Testis (tissue), 2 donors: ENCODE results near the gene IL36RN.

Source experiments
- CTCF ChIP-seq, 3 experiments: fragments of 450-650 bp in 2 of 3; fragments of 200-600 bp in 1 of 3; sonication (generic) in 1 of 3; IDR thresholded peaks; one replicate each; pipeline ENCODE4 v1.5.1; 2016 to 2019; ENCODE audit warnings: antibody characterized with exemption in 3 of 3, mild to moderate bottlenecking in 2 of 3, moderate library complexity in 1 of 3
- POLR2A ChIP-seq: fragments of 450-650 bp; IDR thresholded peaks from one replicate; pipeline ENCODE4 v1.6.1; 2017; ENCODE audit warnings: antibody characterized with exemption, mild to moderate bottlenecking, moderate library complexity

- no peak for TF ChIP-seq POLR2A
- TF ChIP-seq CTCF (IDR thresholded peaks at IDR 0.05) = no peak
These were observed 22.2 kb upstream of the IL36RN start for GRCh38 chr2:113036763-113037162.
